Activated CD8-positive, alpha-beta memory T cell treated with anti-CD3 and anti-CD28 coated beads, Interleukin-2, amount 50 U/mL, for 1 hour (primary cell): Measurements from ENCODE around the gene CASP6.
"Not testable (repeated sequence)": the region's sequence is repeated elsewhere in the genome, so short reads cannot be mapped to it uniquely, and the experiment has no call there.

Experiments used
- DNase-seq: peaks from one replicate; pipeline ENCODE4 v3.0.0-alpha.2; 2020; ENCODE audit errors: extremely low read depth

Gene CASP6

GRCh38 chr4:109719604-109720003 lies 16.4 kb upstream of the CASP6 start:
- DNase-seq: no peak

GRCh38 chr4:109718759-109719158 lies 15.5 kb upstream of the CASP6 start:
- DNase-seq: no peak

GRCh38 chr4:109713500-109713899 lies 10.3 kb upstream of the CASP6 start:
- no peak for DNase-seq

- no peak for DNase-seq
Observed at GRCh38 chr4:109708990-109709389, 5.7 kb upstream of the CASP6 start.

- no peak for DNase-seq
Observed at GRCh38 chr4:109708435-109708834, 5.2 kb upstream of the CASP6 start.

GRCh38 chr4:109703664-109704361 lies 568 bp upstream of the CASP6 start:
- no peak for DNase-seq

GRCh38 chr4:109701566-109702410 lies 1.5 kb downstream of the CASP6 start:
- no peak for DNase-seq

GRCh38 chr4:109699553-109700225 lies 3.6 kb downstream of the CASP6 start:
- no peak for DNase-seq

- no peak for DNase-seq
Observed at GRCh38 chr4:109698656-109699055, 4.6 kb downstream of the CASP6 start.

- no peak for DNase-seq
Observed at GRCh38 chr4:109691411-109691920, 11.8 kb downstream of the CASP6 start.

GRCh38 chr4:109690690-109691410 lies 12.4 kb downstream of the CASP6 start:
- no peak for DNase-seq

- DNase-seq: no peak
Observed at GRCh38 chr4:109684727-109685126, 18.5 kb downstream of the CASP6 start.

GRCh38 chr4:109683621-109684253 lies 19.5 kb downstream of the CASP6 start:
- DNase-seq: no peak

GRCh38 chr4:109682875-109683274 lies 20.4 kb downstream of the CASP6 start:
- no peak for DNase-seq

- DNase-seq: not testable (repeated sequence)
Observed at GRCh38 chr4:109678925-109679324, 24.3 kb downstream of the CASP6 start.

- DNase-seq: not testable (repeated sequence)
Observed at GRCh38 chr4:109678472-109678871, 24.8 kb downstream of the CASP6 start.

GRCh38 chr4:109676886-109677285 lies 26.4 kb downstream of the CASP6 start:
- no peak for DNase-seq

- no peak for DNase-seq
Observed at GRCh38 chr4:109675843-109676242, 27.4 kb downstream of the CASP6 start.

- no peak for DNase-seq
Observed at GRCh38 chr4:109675181-109675580, 28.1 kb downstream of the CASP6 start.

GRCh38 chr4:109673303-109673702 lies 29.9 kb downstream of the CASP6 start:
- no peak for DNase-seq
